Transverse colon (tissue), 4 donors: ENCODE results near the gene KAT6B. TPM values are rescaled to one million over a fixed set of nuclear protein-coding genes. Genes with fewer than 3 reads are reported as not detected.
A peak's percentile ranks its signal among the peaks of the same experiment; 100 is the strongest.

Experiments used
- DNase-seq: peaks from one replicate; pipeline ENCODE4 v3.0.0-alpha.2; 2019
- H3K27ac ChIP-seq, 4 donors: fragments of 200-600 bp; sonication (generic); 2 replicates each; pipeline ENCODE4 v1.5.1; 2016 to 2018; ENCODE audit warnings: inconsistent platforms in 4 of 4
- H3K27me3 ChIP-seq: fragments of 200-600 bp; sonication (generic); 2 replicates; pipeline ENCODE4 v1.5.1; 2017; ENCODE audit warnings: inconsistent platforms
- H3K36me3 ChIP-seq, 4 donors: fragments of 200-600 bp; sonication (generic); 2 replicates each; pipeline ENCODE4 v1.5.1; 2017 to 2019; ENCODE audit warnings: inconsistent platforms in 4 of 4
- H3K4me1 ChIP-seq, 4 donors: fragments of 200-600 bp; sonication (generic); 2 replicates each; pipeline ENCODE4 v1.5.1; 2017 to 2020; ENCODE audit warnings: inconsistent platforms in 4 of 4
- H3K4me3 ChIP-seq, 4 donors: fragments of 200-600 bp; sonication (generic); 1 replicate in 1 of 4; 2 replicates in 3 of 4; pipeline versions ENCODE4 v1.5.1 to v1.6.1; 2017 to 2019; ENCODE audit warnings: inconsistent platforms in 4 of 4
- H3K9me3 ChIP-seq, 2 donors: fragments of 200-600 bp; sonication (generic); 2 replicates each; pipeline ENCODE4 v1.5.1; 2017 to 2019; ENCODE audit warnings: inconsistent platforms in 2 of 2
- EP300 ChIP-seq: sonication (generic); formaldehyde crosslinking; IDR thresholded peaks from one replicate; pipeline ENCODE4 v1.6.1; 2017; ENCODE audit warnings: antibody characterized with exemption, low read depth
- POLR2A ChIP-seq: fragments of 450-650 bp; IDR thresholded peaks from one replicate; pipeline ENCODE4 v1.6.1; 2016; ENCODE audit warnings: antibody characterized with exemption, mild to moderate bottlenecking, moderate library complexity
- POLR2AphosphoS5 ChIP-seq, 3 donors: sonication (generic); formaldehyde crosslinking; IDR thresholded peaks; one replicate each; pipeline ENCODE4 v1.6.1; 2016; ENCODE audit warnings: antibody characterized with exemption in 3 of 3
- WGBS, 2 donors: methylation state at CpG; one replicate each; pipeline ENCODE4 v1.1.5; 2018; ENCODE audit warnings: low coverage in 1 of 2; 5-methylcytosine and 5-hydroxymethylcytosine counted together
- in situ Hi-C, 4 donors: fragments of 200-750 bp; cut with MboI; loops; one replicate each; pipeline versions ENCODE4 v1.15.0 to v1.15.1; 2017; ENCODE audit warnings: low sequenced_read_pairs in 3 of 4, low pct_ligation_motif_present in 1 of 4, low pct_unique_long_range_greater_than_20kb in 1 of 4
- intact Hi-C: fragments of 100-400 bp; cut with DNase I; formaldehyde crosslinking; loops from one replicate; pipeline ENCODE4 v1.15.1; 2023; ENCODE audit warnings: low total_unique reads
- total RNA-seq, 4 donors: library from RNA; depleted of rRNA; stranded (reverse); fragments of >200 nt; gene quantifications; one replicate each; pipeline ENCODE4 v1.1.0, GENCODE V29; 2016
- TF ChIP-seq, protein P1 (sequence below), 5 experiments: fragments of 200-600 bp in 3 of 5; fragments of 450-650 bp in 2 of 5; sonication (generic) in 3 of 5; IDR thresholded peaks; 1 replicate in 2 of 5; 2 replicates in 3 of 5; pipeline ENCODE4 v1.5.1; 2016 to 2017; ENCODE audit warnings: antibody characterized with exemption in 5 of 5, inconsistent platforms in 3 of 5, mild to moderate bottlenecking in 2 of 5, moderate library complexity in 1 of 5

Gene KAT6B
- total RNA-seq, 4 donors from 2014 or later = 27.3 to 67.0 (median 54.9) TPM

DNA sequence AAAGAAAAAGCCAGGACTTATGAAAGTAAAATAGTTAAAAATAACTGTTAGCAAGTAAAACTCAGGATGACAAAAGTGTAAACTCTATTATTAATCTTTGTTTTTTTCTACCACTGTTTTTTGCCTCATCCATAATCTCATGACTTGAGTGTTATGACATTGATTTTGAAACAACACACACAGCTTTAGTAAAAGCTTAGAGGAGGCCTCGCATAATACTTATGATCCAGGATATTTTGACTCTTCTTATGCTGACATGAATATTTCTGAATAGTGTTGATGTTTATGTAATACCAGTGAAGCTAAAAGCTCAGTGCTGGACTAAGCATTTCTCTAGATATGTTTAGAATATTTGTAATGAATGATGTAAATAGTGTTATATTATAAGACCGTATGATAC lies 10.5 kb downstream of the KAT6B start:
- no peak overlapping the region for H3K4me3 ChIP-seq
- no peak for DNase-seq
- no peaks in the 10 kb centered on the region for H3K9me3 ChIP-seq
- in situ Hi-C loops (no loop called here), intact Hi-C loops (no loop called here)
- TF ChIP-seq POLR2A (no peak), EP300 (no peak), POLR2AphosphoS5 (IDR thresholded peaks at IDR 0.05) (no peak)
- TF ChIP-seq, protein P1, sequence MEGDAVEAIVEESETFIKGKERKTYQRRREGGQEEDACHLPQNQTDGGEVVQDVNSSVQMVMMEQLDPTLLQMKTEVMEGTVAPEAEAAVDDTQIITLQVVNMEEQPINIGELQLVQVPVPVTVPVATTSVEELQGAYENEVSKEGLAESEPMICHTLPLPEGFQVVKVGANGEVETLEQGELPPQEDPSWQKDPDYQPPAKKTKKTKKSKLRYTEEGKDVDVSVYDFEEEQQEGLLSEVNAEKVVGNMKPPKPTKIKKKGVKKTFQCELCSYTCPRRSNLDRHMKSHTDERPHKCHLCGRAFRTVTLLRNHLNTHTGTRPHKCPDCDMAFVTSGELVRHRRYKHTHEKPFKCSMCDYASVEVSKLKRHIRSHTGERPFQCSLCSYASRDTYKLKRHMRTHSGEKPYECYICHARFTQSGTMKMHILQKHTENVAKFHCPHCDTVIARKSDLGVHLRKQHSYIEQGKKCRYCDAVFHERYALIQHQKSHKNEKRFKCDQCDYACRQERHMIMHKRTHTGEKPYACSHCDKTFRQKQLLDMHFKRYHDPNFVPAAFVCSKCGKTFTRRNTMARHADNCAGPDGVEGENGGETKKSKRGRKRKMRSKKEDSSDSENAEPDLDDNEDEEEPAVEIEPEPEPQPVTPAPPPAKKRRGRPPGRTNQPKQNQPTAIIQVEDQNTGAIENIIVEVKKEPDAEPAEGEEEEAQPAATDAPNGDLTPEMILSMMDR (IDR thresholded peaks at IDR 0.05) = no peak
- H3K27ac ChIP-seq = peak overlapping the region in 1 of 4 donors; percentile 28
- WGBS, 2 donors = 72 to 81% methylated on average over 1 to 2 of the region's 2 CpGs
- H3K36me3 ChIP-seq = no peaks in the 10 kb centered on the region
- H3K4me1 ChIP-seq = peaks cover 7 to 61% (median 10%) of the 10 kb centered on the region in 4 donors
- H3K27me3 ChIP-seq = no peaks in the 10 kb centered on the region

DNA sequence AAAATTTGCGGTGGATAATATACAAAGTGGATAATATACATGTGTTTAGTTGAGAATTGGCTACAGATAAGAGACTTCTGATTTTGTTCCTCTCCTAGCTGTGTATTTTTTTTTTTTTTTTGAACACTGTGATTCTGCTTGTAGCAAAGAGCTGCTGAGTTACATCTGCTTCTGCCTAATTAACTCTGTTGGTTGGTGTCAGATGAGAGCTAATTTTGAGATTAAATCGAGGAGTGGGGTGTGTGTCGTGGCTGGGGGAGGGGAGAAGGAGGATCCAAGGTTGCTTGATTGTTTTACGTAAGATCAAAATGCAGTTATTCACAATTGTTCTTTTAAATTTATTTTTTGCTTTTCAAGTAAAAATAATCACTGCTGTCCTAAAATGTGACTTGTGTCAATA lies 11.3 kb downstream of the KAT6B start:
- Histone ChIP-seq H3K9me3 (no peaks in the 10 kb centered on the region), H3K4me3 (no peak overlapping the region), H3K4me1 (peaks cover 4 to 60% (median 10%) of the 10 kb centered on the region in 4 donors), H3K36me3 (peaks cover 0 to 1% (median 0%) of the 10 kb centered on the region in 4 donors), H3K27ac (peak overlapping the region in 1 of 4 donors; percentile 28), H3K27me3 (no peaks in the 10 kb centered on the region)
- no peak for TF ChIP-seq POLR2A
- TF ChIP-seq, protein P1 (IDR thresholded peaks at IDR 0.05) = no peak
- no peak for TF ChIP-seq EP300
- no peak for TF ChIP-seq POLR2AphosphoS5 (IDR thresholded peaks at IDR 0.05)
- in situ Hi-C loops = no loop called here
- no peak for DNase-seq
- intact Hi-C loops = no loop called here
- 71 to 77% methylated on average over 4 of the region's 4 CpGs for WGBS, 2 donors

DNA sequence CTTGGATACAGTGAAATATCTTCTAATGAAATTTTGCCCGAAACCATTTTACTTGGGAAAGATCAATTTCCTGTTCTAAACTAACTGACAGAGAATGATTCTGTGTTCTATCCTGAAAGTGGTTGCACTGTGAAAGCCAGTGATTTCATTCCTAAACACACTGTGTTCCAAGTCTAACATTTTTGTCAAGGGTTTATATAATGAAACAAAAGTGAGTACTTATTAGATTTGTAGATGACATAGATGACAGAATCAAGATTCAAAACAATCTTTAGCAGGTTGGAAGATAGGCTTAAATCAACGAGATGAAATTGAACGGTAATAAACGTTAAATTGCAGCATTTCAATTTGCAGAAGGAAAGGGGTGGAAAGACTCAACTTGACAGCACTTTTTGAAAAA lies 13.3 kb downstream of the KAT6B start:
- H3K4me3 ChIP-seq = no peak overlapping the region
- no peaks in the 10 kb centered on the region for H3K27me3 ChIP-seq
- TF ChIP-seq, protein P1 (IDR thresholded peaks at IDR 0.05) = no peak
- TF ChIP-seq EP300 = no peak
- no peak for TF ChIP-seq POLR2AphosphoS5 (IDR thresholded peaks at IDR 0.05)
- no peak for TF ChIP-seq POLR2A
- H3K4me1 ChIP-seq = peaks cover 4 to 50% (median 12%) of the 10 kb centered on the region in 4 donors
- peak overlapping the region in 2 of 4 donors; percentile 14 to 20 for H3K27ac ChIP-seq
- peaks cover 0 to 17% (median 0%) of the 10 kb centered on the region in 4 donors for H3K36me3 ChIP-seq
- no peaks in the 10 kb centered on the region for H3K9me3 ChIP-seq
- no peak for DNase-seq
- intact Hi-C loops = no loop called here
- in situ Hi-C loops = no loop called here
- 57 to 69% methylated on average over 4 of the region's 4 CpGs for WGBS, 2 donors

DNA sequence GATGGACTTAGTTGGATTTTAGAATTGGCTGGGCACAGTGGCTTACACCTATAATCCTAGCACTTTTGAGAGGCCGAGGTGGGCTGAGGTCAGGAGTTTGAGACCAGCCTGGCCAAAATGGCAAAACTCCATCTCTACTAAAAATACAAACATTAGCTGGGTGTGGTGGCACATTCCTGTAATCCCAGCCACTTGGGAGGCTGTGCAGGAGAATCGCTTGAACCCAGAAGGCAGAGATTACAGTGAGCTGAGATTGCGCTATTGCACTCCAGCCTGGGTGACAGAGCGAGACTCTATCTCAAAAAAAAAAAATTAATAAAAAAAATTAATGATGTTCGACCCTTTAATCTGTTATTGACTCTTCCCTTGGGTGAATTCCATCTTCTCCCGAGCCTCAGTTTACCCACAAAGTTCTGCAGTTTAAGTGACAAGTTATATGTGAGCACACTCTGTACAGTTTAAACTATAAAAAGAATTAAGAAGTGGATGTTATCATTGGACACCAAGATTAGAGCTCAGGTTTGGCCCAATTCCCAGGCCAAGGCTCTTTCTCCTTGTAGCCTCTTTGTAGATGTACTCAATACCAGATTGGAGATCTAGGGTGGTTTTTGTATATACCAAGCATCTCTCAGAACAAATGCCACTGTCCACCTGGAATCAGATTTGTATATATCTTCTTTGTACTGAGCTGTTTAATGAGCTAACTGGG lies 15.0 kb downstream of the KAT6B start:
- DNase-seq = no peak
- intact Hi-C loops = no loop called here
- TF ChIP-seq EP300 (no peak), POLR2A (no peak), POLR2AphosphoS5 (IDR thresholded peaks at IDR 0.05) (no peak)
- TF ChIP-seq, protein P1 (IDR thresholded peaks at IDR 0.05) = no peak
- Histone ChIP-seq H3K4me3 (no peak overlapping the region), H3K36me3 (peaks cover 0 to 17% (median 0%) of the 10 kb centered on the region in 4 donors), H3K27me3 (no peaks in the 10 kb centered on the region), H3K4me1 (peaks cover 4 to 44% (median 12%) of the 10 kb centered on the region in 4 donors), H3K9me3 (no peaks in the 10 kb centered on the region), H3K27ac (peak overlapping the region in 1 of 4 donors; percentile 27)
- WGBS, 2 donors = 92% methylated on average over 3 to 6 of the region's 6 CpGs
- in situ Hi-C loops = no loop called here
